Measurements from ENCODE around the gene FHOD1.

FHOD1 gene

DNA sequence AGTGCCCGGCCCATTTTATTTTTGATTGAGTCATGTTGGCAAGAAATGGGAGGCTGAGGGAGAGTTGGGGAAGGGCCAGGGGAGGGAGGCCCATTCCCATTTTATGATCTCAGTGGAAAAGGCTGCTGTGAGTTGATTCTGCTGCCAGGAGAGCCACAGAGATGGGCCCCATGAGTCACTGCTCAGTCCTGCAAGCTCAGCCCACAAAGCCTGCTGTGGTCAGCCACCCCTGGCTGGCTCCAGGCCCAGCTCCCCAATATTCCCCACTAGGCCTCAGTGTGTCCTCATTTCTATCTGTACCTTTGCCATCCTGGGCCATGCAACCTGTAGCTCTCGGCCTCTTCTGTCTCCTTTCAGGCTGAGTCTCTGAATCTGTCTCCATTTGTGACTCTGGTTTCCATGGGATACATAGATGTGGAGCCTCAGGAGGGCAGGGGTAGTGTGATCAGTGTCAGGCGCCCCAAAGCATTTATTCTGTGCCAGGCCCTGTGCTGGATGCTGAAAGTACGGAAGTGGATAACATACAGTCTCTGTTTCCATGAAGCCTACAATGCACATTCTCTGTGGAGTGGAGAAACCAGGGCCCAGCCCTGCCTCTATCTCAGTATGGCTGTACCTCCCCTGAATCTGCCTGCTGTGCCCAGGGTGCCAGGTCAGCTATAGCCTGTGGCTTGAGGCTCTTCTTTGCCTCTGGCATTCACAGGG lies 30.2 kb upstream of the FHOD1 start:
- DNase-seq (ENCODE audit: low spot score) = peak; percentile 97

DNA sequence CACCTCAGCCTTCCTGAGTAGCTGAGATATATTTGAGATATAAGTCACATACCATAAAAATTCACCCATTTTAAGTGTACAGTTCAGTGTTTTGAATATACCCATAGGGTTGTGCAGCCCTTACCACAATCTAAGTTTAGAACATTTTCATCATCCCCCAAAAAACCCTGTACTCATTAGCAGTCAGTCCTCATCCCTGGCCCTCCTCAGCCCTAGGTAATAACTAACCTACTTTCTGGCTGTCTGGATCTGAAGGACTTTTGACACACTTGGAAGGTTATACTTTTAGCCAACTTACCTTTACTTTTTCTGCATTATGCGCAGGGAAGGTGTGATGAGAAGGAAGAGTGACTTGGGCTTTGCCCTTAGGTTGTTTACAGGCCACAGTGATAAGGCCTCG lies 28.0 kb upstream of the FHOD1 start:
- DNase-seq (ENCODE audit: low spot score) = no peak

DNA sequence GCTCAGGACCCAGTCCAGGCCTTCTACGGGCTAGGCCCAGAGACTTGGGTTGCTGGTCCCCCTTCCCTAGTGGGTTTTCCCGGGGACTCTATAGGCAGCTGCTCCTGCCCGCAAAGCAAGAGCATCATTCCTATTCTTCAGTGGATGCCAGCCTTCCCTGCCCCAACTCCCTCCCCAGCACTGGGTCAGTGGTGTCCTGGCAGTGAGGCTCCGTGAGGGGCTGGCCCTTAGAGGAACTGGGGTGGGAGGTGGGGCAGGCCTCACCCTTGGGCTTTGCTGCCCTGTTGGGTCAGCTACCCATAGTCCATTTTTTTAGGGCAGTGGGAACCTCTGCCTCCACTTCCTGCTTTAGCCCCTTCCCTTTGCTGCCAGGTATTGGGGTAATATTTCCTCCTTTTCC lies 24.2 kb upstream of the FHOD1 start:
- DNase-seq (ENCODE audit: low spot score) = no peak

DNA sequence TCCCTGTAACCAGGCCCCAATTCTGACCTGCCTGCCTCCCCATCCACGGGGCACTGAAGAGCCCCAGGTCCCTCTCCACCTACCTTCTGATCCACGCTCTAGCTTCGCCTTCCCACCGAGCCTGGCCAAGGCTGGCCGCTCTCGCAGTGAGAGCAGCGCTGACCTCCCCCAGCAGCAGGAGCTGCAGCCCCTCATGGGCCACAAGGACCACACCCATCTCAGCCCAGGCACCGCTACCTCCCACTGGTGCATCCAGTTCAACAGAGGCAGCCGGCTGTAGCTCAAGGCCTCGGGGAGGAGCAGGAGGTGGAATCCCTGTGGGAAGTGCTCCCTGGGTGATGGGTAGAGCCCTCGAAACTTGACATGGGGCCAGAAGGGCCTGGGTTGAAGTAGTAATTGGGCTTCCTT lies 23.7 kb upstream of the FHOD1 start:
- no peak for DNase-seq (ENCODE audit: low spot score)

DNA sequence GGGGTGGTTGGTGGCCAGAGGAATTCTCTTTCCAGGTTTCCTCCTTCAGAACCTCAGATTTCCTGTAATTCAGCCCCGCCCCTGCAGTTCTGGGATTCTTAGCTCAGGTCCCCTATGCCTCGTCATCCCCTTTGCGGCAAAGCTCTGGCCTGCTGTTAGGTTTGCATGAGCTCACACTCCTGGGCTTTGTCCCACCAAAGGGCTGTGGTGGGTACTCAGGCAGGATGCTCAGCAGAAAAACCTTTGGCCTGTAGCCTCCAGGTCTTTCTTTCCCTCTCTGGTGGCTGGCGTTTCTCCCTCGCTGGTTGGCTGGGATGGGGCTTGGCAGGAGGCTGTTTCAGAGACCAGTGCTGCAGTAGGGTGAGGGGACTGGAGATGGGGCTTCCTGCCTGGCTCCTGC lies 22.5 kb upstream of the FHOD1 start:
- DNase-seq (ENCODE audit: low spot score) = no peak

- DNase-seq (ENCODE audit: low spot score) = peak; percentile 80
These were observed 20.9 kb upstream of the FHOD1 start for GRCh38 chr16:67268136-67268579.

DNA sequence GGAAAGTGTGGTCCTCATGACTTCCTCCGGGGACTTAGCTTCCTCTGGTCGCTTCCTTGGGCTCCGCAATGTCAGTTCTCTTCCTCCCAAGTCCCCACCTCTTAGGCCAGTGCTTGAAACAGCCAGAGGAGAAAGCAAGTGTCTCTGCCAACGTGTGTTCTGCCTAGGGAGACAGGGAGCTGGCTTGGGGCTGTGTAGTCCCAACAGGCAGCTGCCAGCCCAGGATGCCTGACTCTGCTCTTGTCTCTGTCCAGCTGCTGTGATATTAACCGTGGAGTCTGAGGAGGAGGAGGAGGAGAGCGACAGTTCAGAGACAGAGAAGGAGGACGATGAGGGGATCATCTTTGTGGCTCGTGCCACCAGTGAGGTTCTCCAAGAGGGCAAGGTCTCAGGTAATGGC lies 18.6 kb upstream of the FHOD1 start:
- no peak for DNase-seq (ENCODE audit: low spot score)

GRCh38 chr16:67264866-67265265 lies 17.6 kb upstream of the FHOD1 start:
- DNase-seq (ENCODE audit: low spot score) = no peak

DNA sequence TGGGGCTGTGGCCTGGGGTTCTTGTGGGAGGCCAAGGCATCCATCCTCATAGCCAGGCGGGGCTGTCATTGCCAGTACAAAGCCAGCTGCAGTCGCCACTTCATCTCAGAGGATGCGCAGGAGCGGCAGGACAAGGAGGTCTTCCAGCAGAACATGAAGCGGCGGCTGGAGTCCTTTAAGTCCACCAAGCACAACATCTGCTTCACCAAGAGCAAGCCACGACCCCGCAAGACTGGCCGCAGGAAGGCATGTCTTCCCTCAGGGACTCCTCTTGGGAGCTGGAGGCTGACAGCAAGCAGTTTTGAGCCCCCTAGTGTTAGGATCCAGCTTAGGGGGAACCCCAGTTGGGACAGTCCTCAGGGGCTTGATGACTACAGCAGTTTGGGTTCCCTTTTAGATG lies 17.0 kb upstream of the FHOD1 start:
- DNase-seq (ENCODE audit: low spot score) = no peak

GRCh38 chr16:67263201-67263600 lies 15.9 kb upstream of the FHOD1 start:
- no peak for DNase-seq (ENCODE audit: low spot score)

DNA sequence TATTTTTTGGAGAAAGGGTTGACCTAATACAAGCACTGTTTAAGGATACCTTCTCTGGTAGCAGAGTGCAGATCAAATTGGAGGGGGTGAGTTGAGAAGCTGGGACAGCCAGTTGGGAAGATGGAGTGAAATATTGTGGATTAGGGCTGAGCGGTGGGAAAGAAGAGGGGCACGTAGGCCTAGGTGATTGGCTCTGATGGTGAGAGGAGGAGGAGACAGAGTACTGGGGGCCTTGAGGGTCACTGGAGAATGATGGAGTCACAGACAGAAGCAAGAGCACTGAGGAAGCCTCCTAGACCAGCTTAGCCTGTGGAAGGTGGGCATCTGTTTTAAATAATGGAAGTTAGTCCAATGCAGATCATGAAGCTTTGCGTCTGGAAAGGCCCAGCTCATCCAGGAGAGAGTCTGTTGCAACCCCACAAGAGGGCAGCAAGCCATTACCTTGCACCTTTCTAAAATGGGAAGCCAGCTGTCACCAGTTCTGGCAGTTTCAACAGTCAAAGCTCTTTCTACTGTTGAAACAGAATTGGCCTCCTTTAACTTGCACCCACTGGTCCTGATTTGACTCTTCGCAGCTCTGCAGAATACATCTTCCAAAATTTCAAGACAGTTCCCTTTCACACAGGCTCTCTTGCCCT lies 13.3 kb upstream of the FHOD1 start:
- DNase-seq (ENCODE audit: low spot score) = peak; percentile 51

- no peak for DNase-seq (ENCODE audit: low spot score)
These were observed 12.4 kb upstream of the FHOD1 start for GRCh38 chr16:67259705-67260104.

DNA sequence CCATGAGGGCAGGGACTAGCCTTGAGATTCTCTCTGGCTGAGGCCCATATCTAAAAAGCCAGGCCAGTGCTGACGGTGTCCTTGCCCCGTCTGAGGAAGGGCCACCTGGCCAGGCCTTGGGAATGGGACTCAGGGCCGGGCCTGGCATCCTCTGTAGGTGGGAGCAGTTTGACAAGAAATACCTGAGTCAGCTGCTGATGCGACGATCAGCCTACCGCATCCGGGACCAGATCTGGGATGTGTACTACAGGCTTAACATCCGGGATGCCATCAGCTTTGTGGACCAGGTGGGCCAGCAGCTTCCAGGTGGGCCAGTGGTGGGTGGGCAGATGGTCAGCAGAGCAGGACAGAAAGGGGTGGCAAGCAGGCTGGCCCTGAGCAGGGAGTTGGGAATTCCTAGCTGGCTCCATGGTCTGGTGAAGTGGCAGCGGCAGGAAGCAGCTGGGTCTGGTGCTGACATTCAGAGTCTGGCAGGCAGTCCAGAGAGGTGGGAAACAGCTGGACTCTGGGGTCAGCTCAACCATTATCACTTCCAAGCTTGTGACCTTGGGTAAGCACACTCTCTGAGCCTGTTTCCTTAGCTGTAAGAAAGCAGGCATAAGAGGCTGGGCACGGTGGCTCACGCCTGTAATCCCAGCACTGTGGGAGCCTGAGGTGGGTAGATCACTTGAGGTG lies 11.0 kb upstream of the FHOD1 start:
- DNase-seq (ENCODE audit: low spot score) = no peak

DNA sequence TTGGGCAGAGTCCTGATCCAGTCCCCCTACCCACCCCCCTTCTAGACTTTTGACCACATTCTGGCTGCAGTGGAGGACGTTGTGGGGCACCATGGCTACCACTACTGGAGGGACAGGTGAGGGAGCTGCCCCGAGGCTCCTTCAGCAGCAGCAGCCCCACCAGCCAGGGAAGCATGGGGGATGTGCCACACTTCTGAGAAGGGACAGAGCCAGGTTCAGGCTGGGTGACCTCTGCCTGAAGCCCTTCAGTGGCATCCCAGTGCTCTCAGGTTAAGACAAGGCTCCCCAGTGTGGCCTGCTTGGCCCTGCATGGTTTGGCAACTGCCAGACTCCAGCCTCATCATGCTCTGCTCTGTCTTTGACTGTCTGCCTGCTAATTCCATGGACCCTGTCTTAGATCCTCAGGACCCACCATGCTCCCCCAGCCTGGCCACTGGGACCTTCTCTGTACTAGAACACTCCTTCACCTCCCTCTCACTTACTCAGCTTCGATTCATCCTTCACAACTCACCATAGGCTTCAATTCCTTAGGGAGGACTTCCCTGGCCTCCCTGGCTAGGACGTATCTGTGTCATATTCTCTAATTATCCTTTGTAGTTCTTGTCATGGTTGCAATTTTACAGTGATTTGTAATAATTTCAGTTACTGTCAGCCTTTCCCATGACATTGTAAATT lies 10.3 kb upstream of the FHOD1 start:
- DNase-seq (ENCODE audit: low spot score) = no peak

DNA sequence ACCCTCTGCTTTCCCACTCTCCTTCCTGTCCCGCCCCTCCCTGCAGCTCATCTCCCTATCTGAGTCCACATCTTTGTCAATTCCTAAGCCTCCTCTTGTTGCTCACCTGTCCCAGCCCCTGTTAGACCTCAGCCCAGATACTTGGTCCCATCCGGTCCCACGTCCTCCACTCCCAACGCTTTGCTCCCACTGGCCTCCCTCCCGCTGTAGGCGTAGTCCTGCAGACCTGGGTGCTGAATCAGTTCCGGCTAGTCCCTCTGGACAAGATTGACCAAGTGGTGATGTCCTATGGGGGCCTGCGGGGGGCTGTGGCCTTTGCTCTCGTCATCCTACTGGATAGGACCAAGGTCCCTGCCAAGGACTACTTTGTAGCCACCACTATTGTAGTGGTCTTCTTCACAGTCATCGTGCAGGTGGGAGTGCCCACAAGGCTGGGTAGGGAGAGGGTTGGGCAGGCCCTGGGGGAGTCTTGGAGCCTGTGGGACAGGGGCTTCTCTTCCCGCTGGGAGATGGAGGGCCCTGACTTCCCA lies 9.5 kb upstream of the FHOD1 start:
- DNase-seq (ENCODE audit: low spot score) = no peak

DNA sequence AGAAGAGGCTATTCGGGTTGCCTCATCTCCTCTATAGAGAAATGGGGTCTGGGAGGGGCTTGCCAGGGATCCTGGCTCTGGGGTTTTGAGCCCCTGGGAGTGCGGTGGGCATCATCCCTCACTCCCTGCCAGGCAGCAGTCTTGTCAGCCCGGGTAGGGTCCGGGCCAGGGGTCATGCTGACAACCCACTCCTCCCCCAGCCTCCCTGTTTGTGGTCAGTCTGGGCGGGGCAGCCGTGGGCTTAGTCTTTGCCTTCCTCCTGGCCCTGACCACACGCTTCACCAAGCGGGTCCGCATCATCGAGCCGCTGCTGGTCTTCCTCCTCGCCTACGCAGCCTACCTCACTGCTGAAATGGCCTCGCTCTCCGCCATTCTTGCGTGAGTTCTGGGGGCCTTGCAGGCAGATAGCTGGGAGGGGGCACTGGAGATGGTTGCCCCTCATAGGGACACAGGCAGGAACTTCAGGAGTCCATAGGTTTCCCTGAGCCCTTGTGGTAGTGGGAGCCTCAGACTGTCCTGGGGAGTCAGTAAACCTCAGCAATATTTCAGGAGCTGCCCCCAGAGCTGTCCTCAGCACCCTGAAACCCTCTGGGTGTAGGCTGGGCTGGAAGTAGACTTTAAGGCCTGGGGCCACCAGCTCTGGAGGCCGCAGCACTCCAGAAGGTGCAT lies 8.4 kb upstream of the FHOD1 start:
- DNase-seq (ENCODE audit: low spot score) = no peak

DNA sequence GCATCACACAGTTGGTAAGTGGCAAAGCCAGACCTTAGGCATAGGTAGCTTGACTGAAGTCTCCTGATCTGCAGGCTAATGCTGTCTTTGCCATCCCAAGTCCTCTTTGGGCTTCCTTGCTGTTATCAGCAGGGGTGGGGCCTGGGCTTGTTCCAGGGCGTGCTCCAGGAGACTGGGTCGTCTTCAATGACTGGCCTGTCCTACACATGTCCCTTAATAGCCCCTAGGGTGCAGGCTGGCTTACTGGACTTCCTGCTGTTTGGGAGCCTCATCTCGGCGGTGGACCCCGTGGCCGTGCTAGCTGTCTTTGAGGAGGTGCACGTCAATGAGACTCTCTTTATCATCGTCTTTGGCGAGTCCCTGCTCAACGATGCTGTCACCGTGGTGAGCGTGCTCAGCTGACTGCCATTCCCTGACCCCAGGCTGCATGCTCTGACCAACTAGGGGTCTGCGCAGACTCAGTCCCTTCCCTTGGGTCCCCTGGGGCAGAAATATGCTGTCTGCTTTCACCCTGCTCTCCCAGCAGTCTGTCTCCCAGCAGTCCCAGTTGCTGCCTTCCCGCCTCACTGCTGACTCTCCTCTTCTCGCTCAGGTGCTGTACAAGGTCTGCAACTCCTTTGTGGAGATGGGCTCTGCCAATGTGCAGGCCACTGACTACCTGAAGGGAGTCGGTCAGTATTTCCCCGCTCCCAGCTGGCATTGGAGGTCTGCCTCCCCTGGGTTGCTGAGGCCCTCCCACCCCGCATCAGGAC lies 7.7 kb upstream of the FHOD1 start:
- DNase-seq (ENCODE audit: low spot score) = no peak

- no peak for DNase-seq (ENCODE audit: low spot score)
These were observed 5.6 kb upstream of the FHOD1 start for GRCh38 chr16:67252609-67253497.

GRCh38 chr16:67250045-67250327 lies 2.7 kb upstream of the FHOD1 start:
- DNase-seq (ENCODE audit: low spot score) = no peak

Data from AG08396 (cell line).